ENCODE results near the gene PSTPIP2.

DNA sequence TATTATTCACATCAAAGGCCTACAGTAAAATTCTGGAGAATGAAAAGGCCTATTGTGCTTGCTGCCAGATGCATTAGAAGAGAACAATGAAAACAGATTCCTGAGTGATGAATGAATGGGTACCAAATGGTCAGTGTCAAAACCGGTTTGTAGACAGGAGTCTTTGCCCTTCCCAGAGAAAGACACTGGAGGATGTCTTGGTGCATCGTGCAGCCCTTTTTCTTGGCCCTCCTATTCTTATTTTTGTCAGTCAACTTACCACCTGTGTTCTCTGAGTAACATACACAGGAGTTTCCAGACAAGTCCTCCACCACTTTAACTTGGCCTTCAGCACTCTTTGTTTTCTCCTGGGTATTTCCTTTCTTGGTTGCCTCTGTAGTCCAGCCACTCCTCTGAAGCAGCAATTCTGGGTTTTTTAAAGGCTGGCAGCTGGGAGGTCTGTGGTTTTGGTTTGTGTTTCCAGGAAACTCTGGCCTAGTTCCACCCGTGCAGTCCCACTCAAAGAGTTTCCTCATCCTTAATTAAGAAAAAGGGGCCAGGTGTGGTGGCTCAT, 29.4 kb downstream of the PSTPIP2 start:
- TF ChIP-seq, protein P1, sequence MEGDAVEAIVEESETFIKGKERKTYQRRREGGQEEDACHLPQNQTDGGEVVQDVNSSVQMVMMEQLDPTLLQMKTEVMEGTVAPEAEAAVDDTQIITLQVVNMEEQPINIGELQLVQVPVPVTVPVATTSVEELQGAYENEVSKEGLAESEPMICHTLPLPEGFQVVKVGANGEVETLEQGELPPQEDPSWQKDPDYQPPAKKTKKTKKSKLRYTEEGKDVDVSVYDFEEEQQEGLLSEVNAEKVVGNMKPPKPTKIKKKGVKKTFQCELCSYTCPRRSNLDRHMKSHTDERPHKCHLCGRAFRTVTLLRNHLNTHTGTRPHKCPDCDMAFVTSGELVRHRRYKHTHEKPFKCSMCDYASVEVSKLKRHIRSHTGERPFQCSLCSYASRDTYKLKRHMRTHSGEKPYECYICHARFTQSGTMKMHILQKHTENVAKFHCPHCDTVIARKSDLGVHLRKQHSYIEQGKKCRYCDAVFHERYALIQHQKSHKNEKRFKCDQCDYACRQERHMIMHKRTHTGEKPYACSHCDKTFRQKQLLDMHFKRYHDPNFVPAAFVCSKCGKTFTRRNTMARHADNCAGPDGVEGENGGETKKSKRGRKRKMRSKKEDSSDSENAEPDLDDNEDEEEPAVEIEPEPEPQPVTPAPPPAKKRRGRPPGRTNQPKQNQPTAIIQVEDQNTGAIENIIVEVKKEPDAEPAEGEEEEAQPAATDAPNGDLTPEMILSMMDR (IDR thresholded peaks at IDR 0.05), result no peak
- no peak for TF ChIP-seq EZH2phosphoT487 (IDR thresholded peaks at IDR 0.05)
- no peak for TF ChIP-seq EZH2 (IDR thresholded peaks at IDR 0.05)
